ENCODE measurements around the gene HAPLN2. TPM values are rescaled to one million over a fixed set of nuclear protein-coding genes. Genes with fewer than 3 reads are reported as not detected.

Gene HAPLN2
- total RNA-seq, 2 donors from 2014 or later = 0.30 to 1.5 TPM

Other genes starting within 250 kb of the HAPLN2 start
- gene MEF2D, start 118.6 kb upstream of the HAPLN2 start, total RNA-seq = 10 to 100 TPM; 34.4 to 68.5 TPM
- gene IQGAP3, start 46.9 kb upstream of the HAPLN2 start, total RNA-seq = 1 to 10 TPM; 8.7 to 9.4 TPM
- gene TTC24, start 39.7 kb upstream of the HAPLN2 start, total RNA-seq = under 1 TPM in 1 of 2 donors, not detected in 1; 0.79 TPM
- 10 to 100 TPM; 56.2 to 74.7 TPM for gene NAXE, start 27.6 kb upstream of the HAPLN2 start, total RNA-seq
- gene GPATCH4, start 17.9 kb upstream of the HAPLN2 start, total RNA-seq = 10 to 100 TPM; 21.3 to 51.8 TPM
- not detected for gene BCAN, start 22.7 kb downstream of the HAPLN2 start, total RNA-seq
- gene NES, start 58.0 kb downstream of the HAPLN2 start, total RNA-seq = under 1 TPM in 1 of 2 donors, not detected in 1; 0.05 TPM
- gene CRABP2, start 86.2 kb downstream of the HAPLN2 start, total RNA-seq = 1 to 10 TPM; 2.2 to 4.4 TPM
- gene METTL25B, start 109.1 kb downstream of the HAPLN2 start, total RNA-seq = 10 to 100 TPM; 29.0 to 51.6 TPM
- 10 to 100 TPM; 38.8 to 74.9 TPM for gene ISG20L2, start 109.4 kb downstream of the HAPLN2 start, total RNA-seq
- 10 to 100 TPM; 58.8 to 67.0 TPM for gene MRPL24, start 121.7 kb downstream of the HAPLN2 start, total RNA-seq
- gene HDGF, start 132.3 kb downstream of the HAPLN2 start, total RNA-seq = 100 to 1,000 TPM; 270 to 361 TPM
- gene PRCC, start 148.1 kb downstream of the HAPLN2 start, total RNA-seq = 10 to 100 TPM; 54.0 to 76.7 TPM
- gene SH2D2A, start 197.4 kb downstream of the HAPLN2 start, total RNA-seq = 100 to 1,000 TPM; 173 to 257 TPM
- gene INSRR, start 239.7 kb downstream of the HAPLN2 start, total RNA-seq = under 1 TPM; 0.04 to 0.66 TPM
- 10 to 100 TPM in 1 of 2 donors, 1 to 10 TPM in 1; 2.5 to 13.3 TPM for gene NTRK1, start 241.4 kb downstream of the HAPLN2 start, total RNA-seq

Measured in activated T-helper 17 cell treated with anti-CD3 and anti-CD28 coated beads, Interleukin-2, amount 50 U/mL, for 72 hours (primary cell).